SW480 (cell line): ENCODE results near the gene DNAJB7.
"Not testable (repeated sequence)": the region's sequence is repeated elsewhere in the genome, so short reads cannot be mapped to it uniquely, and the experiment has no call there.

Source experiments
- DNase-seq: peaks from one replicate; pipeline ENCODE4 v3.0.0-alpha.2; 2016; ENCODE audit warnings: low spot score

Gene DNAJB7

DNA sequence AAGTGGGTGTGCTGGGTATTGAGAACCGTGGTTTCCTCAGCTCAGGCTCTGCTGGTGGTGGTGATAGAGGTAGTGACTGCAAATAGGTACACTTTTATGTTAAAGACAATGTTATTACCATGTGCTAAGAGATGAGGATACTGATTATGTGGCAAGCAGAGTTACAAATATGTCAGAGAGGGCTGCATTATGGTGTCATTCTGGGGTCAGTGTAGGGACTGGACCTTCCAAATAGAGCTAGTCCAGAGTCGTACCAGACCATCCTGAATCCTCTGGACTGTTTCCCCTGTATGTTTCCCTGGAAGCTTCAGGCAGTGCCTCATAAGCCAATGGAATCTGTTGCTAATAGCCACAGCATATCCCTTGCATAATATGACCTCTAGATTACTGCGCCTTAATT is at the start of gene DNAJB7:
Gene DNAJB7, minus strand, starts transcription at position 101 of the 400 bp plus-strand sequence. CDS start 119 bp downstream, outside the sequence.
- no peak for DNase-seq

GRCh38 chr22:40908895-40909294 is 47.0 kb upstream of the DNAJB7 start:
- DNase-seq: no peak

GRCh38 chr22:40904101-40904500 is 42.2 kb upstream of the DNAJB7 start:
- DNase-seq: no peak

DNA sequence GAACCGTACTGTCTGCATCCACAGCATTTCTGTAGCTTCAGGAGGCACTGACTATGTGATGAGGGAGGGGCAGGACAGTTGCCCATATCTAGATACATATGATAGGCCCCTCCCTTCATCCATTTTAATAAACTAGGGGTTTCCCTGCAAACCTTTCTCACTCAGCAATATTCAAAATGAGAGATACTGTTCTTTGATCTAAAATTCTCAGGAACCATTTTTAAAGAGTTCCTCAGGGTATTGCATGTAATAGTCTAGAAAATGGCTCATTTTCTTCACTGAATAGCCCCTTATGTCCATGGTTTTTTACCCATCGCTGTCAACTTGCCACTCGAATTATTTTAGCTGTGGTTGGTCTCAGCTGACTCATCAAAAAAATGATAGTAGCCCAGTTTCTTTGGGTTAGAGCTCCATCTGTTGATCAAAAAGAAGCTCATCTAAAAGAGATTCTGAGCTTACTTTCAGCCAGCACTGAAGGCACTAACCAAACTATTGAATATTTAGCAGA is 37.0 kb upstream of the DNAJB7 start:
- DNase-seq: peak; percentile 52

DNA sequence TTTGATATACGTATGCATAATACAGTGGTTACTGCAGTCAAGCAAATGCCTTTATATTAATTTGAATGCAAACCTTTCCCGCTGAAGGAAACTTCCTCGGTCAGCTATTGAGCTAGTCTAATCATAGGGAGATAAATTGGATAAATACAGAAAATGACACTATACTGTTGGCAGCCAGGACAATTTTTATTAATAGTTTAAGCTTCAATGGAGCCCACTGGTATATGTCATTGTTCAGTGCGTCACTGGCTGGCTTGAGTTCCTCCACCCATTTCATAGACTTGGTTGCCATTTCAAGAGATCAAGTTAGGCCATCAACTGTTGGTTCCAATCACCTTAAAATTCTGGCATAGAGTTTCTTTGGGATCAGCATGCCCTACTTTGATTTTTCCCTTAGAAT is 32.5 kb upstream of the DNAJB7 start:
- DNase-seq: no peak

DNA sequence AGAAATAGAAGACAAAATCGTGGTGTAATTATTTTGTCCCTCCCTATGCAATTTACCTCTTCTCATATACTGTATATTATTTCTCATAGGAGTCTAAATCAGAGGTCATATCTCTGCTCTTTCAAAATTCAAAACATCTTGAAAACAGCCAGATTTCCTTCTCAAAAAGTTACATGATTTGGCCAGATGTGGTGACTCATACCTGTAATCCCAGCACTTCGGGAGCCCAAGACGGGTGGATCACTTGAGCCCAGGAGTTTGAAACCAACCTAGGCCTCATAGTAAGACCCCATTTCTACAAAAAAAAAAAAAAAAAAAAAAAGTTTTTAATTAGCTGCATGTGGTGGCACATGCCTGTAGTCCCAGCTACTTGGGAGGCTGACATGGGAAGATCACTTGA is 29.0 kb upstream of the DNAJB7 start:
- no peak for DNase-seq

DNA sequence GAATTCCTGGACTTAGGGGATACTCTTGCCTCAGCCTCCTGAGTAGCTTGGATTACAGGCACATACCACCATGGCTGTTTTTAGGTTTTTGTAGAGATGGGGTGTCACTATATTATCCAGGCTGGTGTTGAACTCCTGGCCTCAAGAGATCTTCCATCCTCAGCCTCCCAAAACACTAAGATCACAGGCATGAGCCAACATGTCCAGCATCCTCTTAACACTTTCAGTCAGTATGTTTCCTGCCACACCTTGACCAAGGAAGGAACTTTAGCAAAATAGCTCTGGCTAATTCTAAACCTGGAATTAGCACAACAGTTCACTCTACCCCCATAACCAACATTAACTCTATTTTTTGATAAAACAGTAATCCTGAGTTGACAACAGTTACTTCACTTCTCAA is 27.2 kb upstream of the DNAJB7 start:
- no peak for DNase-seq

GRCh38 chr22:40878922-40879321 is 17.0 kb upstream of the DNAJB7 start:
- no peak for DNase-seq

DNA sequence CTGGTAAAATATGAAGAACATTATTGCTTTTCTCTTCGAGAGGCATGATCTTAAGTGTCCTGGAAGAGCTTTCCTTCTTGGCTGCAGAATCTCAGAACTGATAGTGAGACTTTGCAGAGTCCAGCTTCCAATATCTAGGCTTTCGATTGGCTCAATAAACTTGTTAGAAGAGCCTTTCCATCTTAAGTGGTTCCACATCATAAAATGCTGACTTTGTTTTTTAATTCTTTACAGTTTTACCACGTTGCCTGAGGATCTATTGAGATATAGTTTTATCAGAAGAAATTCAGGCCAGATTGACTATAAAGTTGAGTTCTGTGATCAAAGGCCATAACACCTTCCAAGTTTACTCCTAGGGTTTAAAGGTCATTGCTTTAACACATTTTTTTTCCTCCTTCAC is 15.6 kb upstream of the DNAJB7 start:
- DNase-seq: no peak

- DNase-seq: no peak
These were observed 15.0 kb upstream of the DNAJB7 start for GRCh38 chr22:40876907-40877306.

DNA sequence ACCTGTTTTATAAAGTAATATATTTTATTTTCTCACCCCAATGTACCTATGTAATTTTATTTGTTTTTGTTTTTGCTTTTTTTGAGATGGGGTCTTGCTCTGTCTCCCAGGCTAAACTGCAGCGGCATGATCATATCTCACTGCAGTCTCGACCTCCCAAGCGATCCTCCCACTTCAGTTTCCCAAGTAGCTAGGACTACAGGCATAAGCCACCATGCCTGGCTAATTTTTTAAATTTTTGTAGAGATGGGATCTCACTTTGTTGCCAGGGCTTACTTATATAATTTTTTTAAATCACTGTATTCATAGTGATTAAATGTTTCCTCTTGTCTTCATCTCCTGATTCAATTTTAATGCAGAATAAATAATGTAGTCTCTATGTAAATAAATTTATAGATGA is 13.2 kb upstream of the DNAJB7 start:
- DNase-seq: no peak

DNA sequence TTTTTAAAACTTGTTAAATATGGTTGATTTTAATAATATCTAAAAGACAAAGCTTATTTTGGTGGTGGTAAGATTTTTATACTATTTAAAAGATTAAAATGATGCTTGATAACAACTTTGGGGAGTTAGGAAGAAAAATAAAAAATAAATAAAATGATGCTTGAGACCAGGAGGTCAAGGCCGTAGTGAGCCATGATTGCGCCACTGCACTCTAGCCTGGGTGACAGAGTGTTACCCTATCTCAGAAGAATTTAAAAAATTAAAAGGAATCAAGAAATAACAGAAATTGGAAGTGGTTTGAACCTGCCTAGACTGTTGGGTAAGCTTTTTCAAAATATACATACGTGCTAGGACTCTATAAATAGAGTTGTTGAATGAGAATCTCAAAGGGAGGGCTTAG is 12.1 kb upstream of the DNAJB7 start:
- no peak for DNase-seq

DNA sequence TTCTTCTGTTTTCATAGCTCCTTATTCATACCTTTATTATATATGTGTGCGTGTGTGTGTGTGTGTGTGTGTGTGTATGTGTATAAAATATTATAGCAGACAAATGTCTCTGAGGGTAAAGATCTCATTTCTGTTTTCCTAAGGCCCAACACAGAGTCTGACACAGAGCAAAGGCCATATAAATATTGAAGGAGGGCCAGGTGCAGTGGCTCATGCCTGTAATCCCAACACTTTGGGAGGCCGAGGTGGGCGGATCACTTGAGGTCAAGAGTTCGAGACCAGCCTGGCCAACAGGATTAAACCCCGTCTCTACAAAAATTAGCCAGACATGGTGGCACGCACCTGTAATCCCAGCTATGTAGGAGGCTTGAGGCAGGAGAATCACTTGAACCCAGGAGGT is 6.5 kb upstream of the DNAJB7 start:
- DNase-seq: not testable (repeated sequence)

DNA sequence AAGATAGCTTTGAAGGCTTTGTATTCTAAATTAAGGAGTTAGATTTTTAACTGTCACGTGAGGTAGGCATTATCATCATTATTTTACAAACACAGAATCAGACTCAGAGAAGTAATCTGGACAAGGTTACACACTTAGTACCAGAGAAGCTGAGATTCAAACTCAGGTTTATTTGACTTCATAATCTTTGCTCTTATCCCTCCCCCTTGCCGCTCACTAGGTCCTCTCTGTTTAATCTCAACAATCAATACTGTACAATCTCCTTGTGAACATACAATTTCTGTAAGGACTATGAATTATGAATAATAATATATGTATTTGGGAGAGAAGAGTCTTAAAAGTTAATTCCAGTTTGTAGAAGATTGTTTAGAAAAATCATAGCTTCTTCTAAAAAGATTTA is 5.2 kb upstream of the DNAJB7 start:
- DNase-seq: no peak

DNA sequence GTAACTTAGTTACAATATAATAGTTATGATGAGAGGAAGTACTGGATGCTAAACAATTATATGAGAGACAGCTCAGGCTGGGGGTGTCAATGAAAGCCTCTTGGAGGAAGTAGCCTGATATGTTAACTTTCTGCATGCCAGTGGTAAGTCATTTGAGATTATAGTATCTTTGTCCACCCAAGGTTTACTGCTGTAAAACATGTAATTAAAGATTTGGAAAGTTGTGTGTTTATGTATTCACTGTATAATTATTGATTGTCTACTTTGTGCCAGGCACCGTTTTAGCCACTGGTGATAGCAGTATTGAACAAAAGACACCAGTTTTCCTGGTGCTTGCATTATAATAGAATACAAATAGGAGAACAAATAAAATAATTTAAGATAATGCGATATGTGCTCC is 624 bp upstream of the DNAJB7 start:
- DNase-seq: no peak

- DNase-seq: no peak
These were observed 4.5 kb downstream of the DNAJB7 start for GRCh38 chr22:40857309-40857855.

DNA sequence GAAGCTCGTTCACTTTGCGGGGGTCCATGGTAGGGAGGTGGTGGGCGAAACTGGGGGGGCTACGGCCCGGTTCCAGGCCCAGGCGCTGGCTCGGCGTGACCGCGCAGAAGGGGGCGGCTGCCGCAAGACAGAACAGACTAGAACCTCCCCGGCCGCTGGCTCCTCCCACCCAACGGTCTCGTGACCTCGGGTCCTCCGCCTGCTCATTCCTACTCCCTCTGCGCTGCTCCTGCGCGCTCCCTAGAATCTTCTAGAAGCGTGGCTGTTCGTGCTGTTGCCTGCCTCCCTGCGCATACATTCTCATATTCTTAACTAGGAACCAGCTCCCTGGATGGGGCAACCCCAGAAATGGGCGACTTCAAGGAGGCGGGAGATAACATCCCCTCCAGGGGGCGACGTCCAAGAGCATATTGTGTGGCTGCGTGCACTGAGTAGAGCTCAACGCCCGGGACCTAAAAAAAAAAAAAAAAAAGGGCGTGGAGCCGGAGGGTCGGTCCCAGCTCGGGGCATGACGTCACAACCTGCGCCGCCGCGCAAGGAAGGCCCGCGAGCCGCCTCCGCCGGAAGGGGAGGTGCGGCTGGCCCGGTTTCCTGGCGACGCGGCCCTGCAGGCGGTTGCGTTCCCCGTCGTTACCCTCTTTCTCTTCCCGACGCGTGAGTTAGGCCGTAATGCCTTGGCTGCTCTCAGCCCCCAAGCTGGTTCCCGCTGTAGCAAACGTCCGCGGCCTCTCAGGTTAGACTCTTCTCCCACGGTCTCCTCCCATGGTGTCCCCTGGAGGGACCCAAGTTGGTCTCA is 5.2 kb downstream of the DNAJB7 start, which contains the start of the genes ST13 and XPNPEP3:
Gene ST13, minus strand, starts transcription at position 127 of the 796 bp plus-strand sequence. Its CDS starts 99 bp downstream, at position 28.
Gene XPNPEP3, plus strand, starts transcription at position 636 of the 796 bp plus-strand sequence. Its CDS starts 34 bp downstream, at position 670.
- peak; percentile 94 for DNase-seq

DNA sequence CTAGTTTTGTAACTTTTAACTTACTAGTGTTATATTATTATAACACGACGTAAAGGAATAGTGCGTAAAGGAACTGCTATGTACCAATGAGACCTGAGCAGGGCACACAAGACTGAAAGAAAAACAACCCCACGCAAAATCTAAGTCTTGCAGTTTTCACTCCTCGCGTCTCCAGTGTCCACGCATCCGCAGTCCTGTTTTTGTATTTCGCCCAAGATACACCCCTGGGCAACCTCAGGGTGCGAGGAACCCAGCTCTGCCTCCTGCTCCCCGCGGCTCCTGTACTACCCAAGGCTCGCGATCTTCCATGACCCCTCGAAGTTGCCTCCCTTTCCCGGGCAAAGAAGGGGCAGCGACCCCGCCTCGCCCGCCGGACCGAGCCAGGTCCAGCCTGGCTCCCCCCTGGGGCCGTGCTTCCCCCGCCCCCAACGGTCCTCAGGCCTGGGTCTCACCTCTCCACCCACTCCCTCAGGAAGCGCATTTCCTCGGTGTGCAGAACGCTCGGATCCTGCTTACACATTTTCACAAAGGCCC is 5.9 kb downstream of the DNAJB7 start:
- DNase-seq: peak; percentile 9

DNA sequence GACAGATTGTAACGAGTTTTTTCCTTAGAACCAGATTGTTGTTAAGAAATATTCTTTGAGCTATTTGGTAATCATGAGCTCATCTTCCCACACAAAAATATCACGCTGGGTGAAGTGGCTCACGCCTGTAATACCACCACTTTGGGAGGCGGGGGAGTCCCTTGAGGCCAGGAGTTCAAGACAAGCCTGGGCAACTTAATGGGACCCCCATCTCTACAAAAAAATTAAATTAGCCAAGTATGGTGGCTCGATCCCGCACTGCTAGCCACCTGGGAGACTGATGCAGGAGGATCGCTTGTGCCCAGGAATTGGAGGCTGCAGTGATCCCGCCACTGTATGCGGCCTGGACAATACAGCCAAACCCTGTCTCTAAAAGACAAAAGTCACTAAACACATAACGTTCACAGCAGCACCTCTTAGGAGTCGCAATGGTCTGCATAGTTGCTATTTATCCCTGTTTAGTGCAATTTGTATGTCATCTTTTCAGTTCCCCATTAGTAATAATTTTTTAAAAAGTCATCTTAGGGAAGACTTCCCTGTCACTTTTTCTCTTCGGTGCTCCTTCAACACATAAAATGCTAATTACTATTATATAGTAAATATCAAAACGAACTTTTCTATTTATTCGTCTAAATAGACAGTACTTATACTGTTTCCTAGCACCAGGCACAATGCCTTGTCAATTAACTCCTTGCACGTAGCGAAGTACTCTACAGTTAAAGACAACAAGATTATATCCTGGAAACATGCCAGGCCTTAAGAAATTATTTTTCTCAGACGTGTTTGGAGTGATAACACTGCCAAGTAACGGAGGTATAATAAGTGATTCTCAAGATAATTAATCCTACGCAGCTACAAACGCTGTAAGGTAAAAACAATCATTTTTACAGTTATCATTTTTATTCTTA is 6.6 kb downstream of the DNAJB7 start:
- no peak for DNase-seq

DNA sequence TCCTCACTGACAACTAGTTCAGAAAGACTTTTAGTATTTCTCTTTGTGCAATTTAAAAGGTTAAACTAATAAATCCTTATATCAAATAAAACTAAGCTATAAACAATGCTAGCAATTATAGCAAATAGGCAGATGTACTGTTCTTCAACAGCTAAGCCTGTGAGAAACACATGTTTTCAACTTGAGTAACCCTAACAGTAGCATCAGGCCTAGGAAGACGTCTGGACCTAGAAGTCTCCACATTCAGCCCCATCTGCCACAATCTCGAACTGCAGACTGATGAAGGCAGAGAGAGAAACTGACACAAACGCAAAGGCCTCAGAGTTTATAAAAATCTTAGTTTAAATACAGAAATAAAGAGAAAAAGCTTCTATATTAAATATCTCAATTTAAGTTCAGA is 8.0 kb downstream of the DNAJB7 start:
- no peak for DNase-seq

- no peak for DNase-seq
These were observed 8.6 kb downstream of the DNAJB7 start for GRCh38 chr22:40853333-40853732.

GRCh38 chr22:40845816-40846215 is 16.1 kb downstream of the DNAJB7 start:
- not testable (repeated sequence) for DNase-seq
